ENCODE results near the gene TNFRSF12A.

The TNFRSF12A gene

GRCh38 chr16:2986623-2987188 lies 33.5 kb upstream of the TNFRSF12A start (continued):
- TF ChIP-seq, protein P1, sequence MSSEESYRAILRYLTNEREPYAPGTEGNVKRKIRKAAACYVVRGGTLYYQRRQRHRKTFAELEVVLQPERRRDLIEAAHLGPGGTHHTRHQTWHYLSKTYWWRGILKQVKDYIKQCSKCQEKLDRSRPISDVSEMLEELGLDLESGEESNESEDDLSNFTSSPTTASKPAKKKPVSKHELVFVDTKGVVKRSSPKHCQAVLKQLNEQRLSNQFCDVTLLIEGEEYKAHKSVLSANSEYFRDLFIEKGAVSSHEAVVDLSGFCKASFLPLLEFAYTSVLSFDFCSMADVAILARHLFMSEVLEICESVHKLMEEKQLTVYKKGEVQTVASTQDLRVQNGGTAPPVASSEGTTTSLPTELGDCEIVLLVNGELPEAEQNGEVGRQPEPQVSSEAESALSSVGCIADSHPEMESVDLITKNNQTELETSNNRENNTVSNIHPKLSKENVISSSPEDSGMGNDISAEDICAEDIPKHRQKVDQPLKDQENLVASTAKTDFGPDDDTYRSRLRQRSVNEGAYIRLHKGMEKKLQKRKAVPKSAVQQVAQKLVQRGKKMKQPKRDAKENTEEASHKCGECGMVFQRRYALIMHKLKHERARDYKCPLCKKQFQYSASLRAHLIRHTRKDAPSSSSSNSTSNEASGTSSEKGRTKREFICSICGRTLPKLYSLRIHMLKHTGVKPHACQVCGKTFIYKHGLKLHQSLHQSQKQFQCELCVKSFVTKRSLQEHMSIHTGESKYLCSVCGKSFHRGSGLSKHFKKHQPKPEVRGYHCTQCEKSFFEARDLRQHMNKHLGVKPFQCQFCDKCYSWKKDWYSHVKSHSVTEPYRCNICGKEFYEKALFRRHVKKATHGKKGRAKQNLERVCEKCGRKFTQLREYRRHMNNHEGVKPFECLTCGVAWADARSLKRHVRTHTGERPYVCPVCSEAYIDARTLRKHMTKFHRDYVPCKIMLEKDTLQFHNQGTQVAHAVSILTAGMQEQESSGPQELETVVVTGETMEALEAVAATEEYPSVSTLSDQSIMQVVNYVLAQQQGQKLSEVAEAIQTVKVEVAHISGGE (tag by site-specific recombination; conservative IDR thresholded peaks at IDR 0.05; ENCODE audit: low read depth), result no peak
- no peak for TF ChIP-seq ZNF174 (tag by site-specific recombination; IDR thresholded peaks at IDR 0.05)
- TF ChIP-seq ZNF501 (tag by site-specific recombination; IDR thresholded peaks at IDR 0.05), result no peak
- TF ChIP-seq ZNF830 (tag by site-specific recombination; IDR thresholded peaks at IDR 0.05; ENCODE audit: low read depth), result no peak
- TF ChIP-seq ZNF114 (tag by site-specific recombination; IDR thresholded peaks at IDR 0.05), result no peak
- TF ChIP-seq, protein P2, sequence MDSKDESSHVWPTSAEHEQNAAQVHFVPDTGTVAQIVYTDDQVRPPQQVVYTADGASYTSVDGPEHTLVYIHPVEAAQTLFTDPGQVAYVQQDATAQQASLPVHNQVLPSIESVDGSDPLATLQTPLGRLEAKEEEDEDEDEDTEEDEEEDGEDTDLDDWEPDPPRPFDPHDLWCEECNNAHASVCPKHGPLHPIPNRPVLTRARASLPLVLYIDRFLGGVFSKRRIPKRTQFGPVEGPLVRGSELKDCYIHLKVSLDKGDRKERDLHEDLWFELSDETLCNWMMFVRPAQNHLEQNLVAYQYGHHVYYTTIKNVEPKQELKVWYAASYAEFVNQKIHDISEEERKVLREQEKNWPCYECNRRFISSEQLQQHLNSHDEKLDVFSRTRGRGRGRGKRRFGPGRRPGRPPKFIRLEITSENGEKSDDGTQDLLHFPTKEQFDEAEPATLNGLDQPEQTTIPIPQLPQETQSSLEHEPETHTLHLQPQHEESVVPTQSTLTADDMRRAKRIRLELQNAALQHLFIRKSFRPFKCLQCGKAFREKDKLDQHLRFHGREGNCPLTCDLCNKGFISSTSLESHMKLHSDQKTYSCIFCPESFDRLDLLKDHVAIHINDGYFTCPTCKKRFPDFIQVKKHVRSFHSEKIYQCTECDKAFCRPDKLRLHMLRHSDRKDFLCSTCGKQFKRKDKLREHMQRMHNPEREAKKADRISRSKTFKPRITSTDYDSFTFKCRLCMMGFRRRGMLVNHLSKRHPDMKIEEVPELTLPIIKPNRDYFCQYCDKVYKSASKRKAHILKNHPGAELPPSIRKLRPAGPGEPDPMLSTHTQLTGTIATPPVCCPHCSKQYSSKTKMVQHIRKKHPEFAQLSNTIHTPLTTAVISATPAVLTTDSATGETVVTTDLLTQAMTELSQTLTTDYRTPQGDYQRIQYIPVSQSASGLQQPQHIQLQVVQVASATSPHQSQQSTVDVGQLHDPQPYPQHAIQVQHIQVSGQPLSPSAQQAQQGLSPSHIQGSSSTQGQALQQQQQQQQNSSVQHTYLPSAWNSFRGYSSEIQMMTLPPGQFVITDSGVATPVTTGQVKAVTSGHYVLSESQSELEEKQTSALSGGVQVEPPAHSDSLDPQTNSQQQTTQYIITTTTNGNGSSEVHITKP (tag by site-specific recombination; IDR thresholded peaks at IDR 0.05), result peak; percentile 39; the same call in 1 of the 2 replicates
- TF ChIP-seq ZNF792 (tag by site-specific recombination; IDR thresholded peaks at IDR 0.05), result no peak
- no peak for TF ChIP-seq ZNF155 (tag by site-specific recombination; IDR thresholded peaks at IDR 0.05)
- TF ChIP-seq BCL6B (tag by site-specific recombination; IDR thresholded peaks at IDR 0.05), result no peak
- TF ChIP-seq ZNF16 (tag by site-specific recombination; IDR thresholded peaks at IDR 0.05; ENCODE audit: low read depth), result no peak
- no peak for TF ChIP-seq ZNF391 (tag by site-specific recombination; IDR thresholded peaks at IDR 0.05; ENCODE audit: borderline replicate concordance, low read depth)
- TF ChIP-seq ZNF132 (tag by site-specific recombination; IDR thresholded peaks at IDR 0.05; ENCODE audit: borderline replicate concordance), result no peak
- TF ChIP-seq ZIC2 (tag by site-specific recombination; IDR thresholded peaks at IDR 0.05), result peak; percentile 83
- no peak for TF ChIP-seq ZNF157 (tag by site-specific recombination; IDR thresholded peaks at IDR 0.05)

DNA sequence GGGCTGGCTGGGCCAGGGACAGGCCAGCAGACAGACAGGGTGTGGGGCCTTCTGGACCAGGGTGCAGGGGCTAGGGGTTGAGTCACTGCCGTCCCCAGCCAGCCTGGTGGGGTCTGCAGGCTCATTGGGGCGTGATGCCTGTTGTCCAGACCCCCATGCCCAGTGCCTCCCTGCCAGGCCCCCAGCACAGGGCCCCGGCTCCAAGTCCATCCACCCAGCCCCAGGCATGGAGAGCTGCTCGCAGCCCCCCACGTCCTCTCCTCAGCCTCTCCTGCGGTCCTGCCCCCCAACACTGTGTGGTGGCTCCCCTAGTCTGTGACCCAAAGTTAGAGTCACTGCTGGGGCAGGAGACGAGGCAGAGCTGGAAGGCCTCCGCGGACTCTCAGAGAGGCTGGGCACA lies 32.9 kb upstream of the TNFRSF12A start:
- POLR2A ChIA-PET, result interaction anchor here (1.1 kb wide), 1 partner anchor 42 kb away, joined by 9 read pairs; no protein-coding TSS in a partner anchor
- no peaks in the 10 kb centered on the region; the same call in 1 of the 2 replicates for H3K4me1 ChIP-seq (ENCODE audit: control insufficient read depth, insufficient read depth, low read length)

More for the DNA sequence above, 32.9 kb upstream of the TNFRSF12A start:
- H3K9me3 ChIP-seq (ENCODE audit: control insufficient read depth, insufficient read depth, low read depth, low read length), result no peaks in the 10 kb centered on the region
- TF ChIP-seq ZNF404 (tag by site-specific recombination; IDR thresholded peaks at IDR 0.05), result no peak
- no peak for TF ChIP-seq ZNF274 (IDR thresholded peaks at IDR 0.05; ENCODE audit: low read length)
- no peak for TF ChIP-seq ZNF274 (tag by site-specific recombination; IDR thresholded peaks at IDR 0.05; ENCODE audit: borderline replicate concordance)
- H3K27ac ChIP-seq (ENCODE audit: extremely low read depth, low read depth, low read length), result no peak overlapping the region
- H3K4me3 ChIP-seq (ENCODE audit: low read depth, low read length), result no peak overlapping the region
- CTCF ChIA-PET, result interaction anchor here (0.8 to 1.0 kb wide), 3 partner anchors 25 to 60 kb away, joined by 3 to 7 read pairs (median 3); no protein-coding TSS in a partner anchor
- H3K36me3 ChIP-seq (ENCODE audit: control insufficient read depth in 2 of 2, insufficient read depth in 1 of 2, low read length in 2 of 2), result no peaks in the 10 kb centered on the region
